ENCODE measurements around the gene HOXC13.

Gene HOXC13

GRCh38 chr12:53938326-53939140, at the start of gene HOXC13:
HOXC13 (plus strand) TSS chr12:53938831; CDS start chr12:53938907, 76 bp downstream.
- DNase-seq: peak; percentile 56

- no peak for DNase-seq
Observed at GRCh38 chr12:53890081-53890480, 48.5 kb upstream of the HOXC13 start.

GRCh38 chr12:53892762-53893395, 45.8 kb upstream of the HOXC13 start:
- DNase-seq: no peak

GRCh38 chr12:53899230-53899629, 39.4 kb upstream of the HOXC13 start:
- DNase-seq: no peak

- DNase-seq: no peak
Observed at GRCh38 chr12:53907103-53907502, 31.5 kb upstream of the HOXC13 start.

GRCh38 chr12:53916788-53917655, 21.6 kb upstream of the HOXC13 start:
- no peak for DNase-seq

GRCh38 chr12:53924521-53925405, 13.9 kb upstream of the HOXC13 start:
- DNase-seq: no peak

- no peak for DNase-seq
Observed at GRCh38 chr12:53927220-53928029, 11.2 kb upstream of the HOXC13 start.

- no peak for DNase-seq
Observed at GRCh38 chr12:53928054-53928835, 10.4 kb upstream of the HOXC13 start.

- DNase-seq: no peak
Observed at GRCh38 chr12:53929527-53929926, 9.1 kb upstream of the HOXC13 start.

GRCh38 chr12:53930591-53931255, 7.9 kb upstream of the HOXC13 start:
- no peak for DNase-seq

- no peak for DNase-seq
Observed at GRCh38 chr12:53931844-53932581, 6.6 kb upstream of the HOXC13 start.

- no peak for DNase-seq
Observed at GRCh38 chr12:53932915-53933314, 5.7 kb upstream of the HOXC13 start.

GRCh38 chr12:53935383-53936341, 3.0 kb upstream of the HOXC13 start:
- no peak for DNase-seq

GRCh38 chr12:53937099-53937498, 1.5 kb upstream of the HOXC13 start:
- DNase-seq: no peak

GRCh38 chr12:53937596-53938325, 870 bp upstream of the HOXC13 start:
- DNase-seq: no peak

All from activated naive CD4-positive, alpha-beta T cell treated with anti-CD3 and anti-CD28 coated beads, Interleukin-2, amount 50 U/mL, for 16 hours (primary cell).